NCI-H1694 treated with DMSO at 0.1 percent for 48 hours (cell line): ENCODE results near the gene DENND1A.

ENCODE experiments used
- DNase-seq: peaks from one replicate; lab custom pipeline; 2025; lab: John Stamatoyannopoulos, UW

DENND1A gene

DNA sequence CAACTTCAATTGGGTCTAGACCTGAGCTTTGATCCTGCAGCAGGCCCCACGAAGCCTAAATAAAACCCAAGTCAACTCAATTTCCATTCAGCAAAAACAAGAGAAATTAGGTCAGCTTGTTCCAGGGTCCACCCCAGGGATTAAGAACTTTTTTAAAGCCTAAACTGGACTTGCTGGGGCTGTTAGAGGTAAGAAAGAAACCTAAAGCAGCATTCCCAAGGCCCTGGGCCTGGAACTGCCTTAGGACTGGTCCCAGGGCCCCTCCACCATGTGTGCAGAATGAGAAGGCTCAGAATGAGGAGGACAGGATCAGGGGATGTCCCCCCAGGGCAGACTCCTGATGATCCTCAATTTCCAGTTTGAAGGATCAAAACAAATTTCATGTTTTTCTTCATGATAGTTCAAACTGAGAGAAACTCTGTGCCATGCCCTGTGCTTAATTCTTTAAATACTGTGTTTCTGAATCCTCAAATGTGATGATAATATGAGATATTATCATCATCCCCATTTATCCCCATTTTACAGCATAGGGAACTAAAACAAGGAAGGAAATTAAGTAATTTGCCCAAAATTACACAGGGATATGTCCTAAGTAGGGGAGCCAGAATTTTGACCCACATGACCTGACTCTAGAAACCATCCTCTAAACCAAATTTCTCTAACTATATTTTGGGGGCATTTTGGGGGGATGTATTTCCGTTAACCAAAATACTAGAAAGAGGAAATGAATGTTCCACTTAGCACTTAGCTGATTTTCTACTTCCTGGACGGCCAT lies 64.5 kb downstream of the DENND1A start:
- DNase-seq: no peak

DNA sequence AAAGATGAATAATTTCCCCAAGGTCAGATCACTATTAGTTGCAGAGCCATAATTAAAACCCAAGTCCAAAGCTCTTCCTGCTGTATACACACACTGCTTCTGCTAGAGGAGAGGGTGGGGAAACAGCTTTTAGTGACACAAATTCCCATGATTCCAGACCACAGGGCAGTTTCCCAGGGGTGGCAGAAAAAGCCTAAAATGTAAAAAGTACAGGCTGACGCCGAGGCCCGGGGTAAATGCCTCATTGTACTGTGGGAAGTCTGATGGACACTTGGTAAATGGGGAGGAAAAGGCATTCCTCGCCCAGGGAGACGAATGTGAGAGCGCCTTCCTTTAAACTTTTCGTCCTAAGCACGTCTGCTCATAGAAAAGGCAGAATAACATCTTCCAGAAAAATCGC lies 65.7 kb downstream of the DENND1A start:
- DNase-seq: no peak

DNA sequence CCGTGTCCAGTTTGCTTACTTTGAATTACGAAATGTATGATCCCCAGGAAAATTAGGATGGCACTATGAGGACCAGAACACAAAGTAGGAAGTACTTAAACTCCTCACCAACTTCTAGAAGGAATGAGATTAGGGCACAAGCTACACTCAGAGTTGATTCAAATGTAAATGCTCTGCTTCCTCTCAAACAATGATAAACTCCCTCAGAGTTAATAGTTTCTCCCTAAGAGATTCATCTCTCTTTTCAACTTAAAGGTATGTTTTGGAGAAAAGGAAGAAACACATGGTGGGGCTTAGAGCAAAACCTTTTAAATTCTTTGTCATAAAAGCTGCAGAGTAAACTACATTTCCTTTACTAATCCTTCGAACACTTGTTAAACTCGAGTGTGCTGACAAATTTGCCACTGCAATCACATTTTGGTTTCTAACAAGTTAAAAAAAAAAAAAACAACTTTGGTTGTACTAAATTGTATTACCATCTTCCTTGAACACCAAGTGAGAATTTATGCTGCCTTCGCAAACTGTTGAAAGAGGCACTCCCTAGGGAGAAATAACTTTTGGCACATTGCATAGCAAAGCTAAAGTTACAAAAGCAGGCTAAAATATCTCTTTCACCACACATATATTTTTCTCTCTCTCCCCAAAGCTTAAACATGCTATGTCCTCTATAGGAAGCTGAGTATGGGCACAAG lies 66.6 kb downstream of the DENND1A start:
- DNase-seq: no peak

GRCh38 chr9:123861756-123862120 lies 68.2 kb downstream of the DENND1A start:
- no peak for DNase-seq

DNA sequence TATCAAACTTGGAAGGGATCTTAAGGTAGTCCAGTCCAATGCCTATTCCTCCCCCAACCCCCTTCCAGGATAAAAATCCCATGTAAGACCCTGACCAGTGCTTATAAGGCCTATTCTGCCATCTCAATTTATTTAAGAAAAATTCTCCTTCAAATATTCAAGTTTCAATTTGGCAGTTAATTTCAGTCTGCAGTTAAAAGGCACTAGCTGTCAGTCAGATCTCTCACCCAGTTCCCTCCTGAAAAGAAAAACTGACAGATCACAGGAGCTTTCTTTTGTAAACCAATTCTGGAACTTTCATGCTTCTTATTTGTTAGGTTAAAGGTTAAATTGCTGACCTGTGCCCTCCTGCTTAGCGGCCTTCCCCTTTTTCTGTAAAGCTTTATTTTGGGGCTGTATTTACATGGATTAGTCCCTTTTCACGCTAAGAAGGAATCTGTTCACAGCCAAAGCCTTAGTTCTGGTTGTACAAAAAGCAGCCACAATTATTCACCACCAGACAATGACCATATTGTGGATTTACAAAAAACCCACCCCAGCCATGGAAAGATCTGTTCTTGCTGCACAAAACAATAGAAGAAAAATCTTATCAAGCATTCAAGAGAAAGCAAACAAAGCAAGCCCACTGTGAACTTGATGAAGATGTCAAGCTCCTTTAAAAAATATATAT lies 68.7 kb downstream of the DENND1A start:
- no peak for DNase-seq

GRCh38 chr9:123860603-123861002 lies 69.3 kb downstream of the DENND1A start:
- DNase-seq: no peak

DNA sequence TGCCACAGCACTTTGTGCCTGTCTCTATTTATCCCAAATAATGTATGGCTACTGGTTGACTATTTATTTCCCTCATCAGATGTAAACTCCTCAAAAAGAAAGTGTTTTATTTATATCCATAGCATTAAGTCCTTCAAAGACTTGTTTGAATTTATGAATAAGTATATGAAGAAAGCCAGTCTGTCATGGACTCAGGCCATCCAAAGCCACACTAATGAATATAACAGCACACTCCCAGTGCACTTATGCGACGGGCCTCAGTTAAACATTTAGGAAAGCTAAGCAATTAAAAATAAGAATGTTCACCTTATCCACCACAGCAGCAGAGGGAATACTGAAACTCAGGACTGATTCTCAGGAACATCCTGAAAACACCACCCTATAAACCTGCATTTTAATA lies 77.5 kb downstream of the DENND1A start:
- no peak for DNase-seq

DNA sequence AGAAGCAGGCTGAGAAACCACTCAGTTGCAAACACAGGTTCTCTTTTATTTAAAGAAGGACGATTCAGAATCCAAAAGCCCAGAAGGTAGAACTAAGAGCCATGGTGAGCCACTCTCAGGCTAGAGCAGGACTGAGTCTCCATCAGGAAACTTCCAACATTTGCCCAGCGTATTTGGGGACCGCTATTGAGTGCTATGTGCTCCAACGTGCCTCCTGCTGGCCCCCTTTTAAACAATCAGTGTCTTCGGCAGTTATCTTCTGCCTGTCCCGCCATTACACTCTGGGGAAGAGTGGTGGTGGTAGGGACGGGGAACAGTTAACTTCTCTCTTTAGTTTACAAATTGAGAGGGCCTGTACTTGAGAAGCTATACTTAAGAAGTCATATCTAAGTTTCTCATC lies 78.1 kb downstream of the DENND1A start:
- no peak for DNase-seq

- no peak for DNase-seq
These were observed 81.4 kb downstream of the DENND1A start for GRCh38 chr9:123848447-123849085.

- DNase-seq: no peak
These were observed 83.0 kb downstream of the DENND1A start for GRCh38 chr9:123846966-123847365.

DNA sequence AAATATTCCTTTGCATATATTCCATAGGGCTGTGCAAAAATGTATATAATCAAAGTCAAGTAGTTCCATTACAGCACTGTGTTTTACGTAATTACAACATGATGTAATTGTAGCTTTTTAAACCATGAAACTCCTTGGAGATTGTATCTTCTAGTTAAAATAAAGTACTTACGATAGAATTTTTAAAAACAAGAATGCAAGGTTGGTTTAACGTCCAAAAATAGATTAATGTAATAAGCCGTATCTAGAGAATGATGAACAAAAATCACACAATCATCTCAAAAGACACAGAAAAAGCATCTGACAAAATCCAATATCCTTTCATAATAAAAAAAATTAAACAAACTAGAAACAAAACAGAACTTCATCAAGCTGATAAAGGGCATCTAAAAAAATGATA lies 86.2 kb downstream of the DENND1A start:
- DNase-seq: no peak

DNA sequence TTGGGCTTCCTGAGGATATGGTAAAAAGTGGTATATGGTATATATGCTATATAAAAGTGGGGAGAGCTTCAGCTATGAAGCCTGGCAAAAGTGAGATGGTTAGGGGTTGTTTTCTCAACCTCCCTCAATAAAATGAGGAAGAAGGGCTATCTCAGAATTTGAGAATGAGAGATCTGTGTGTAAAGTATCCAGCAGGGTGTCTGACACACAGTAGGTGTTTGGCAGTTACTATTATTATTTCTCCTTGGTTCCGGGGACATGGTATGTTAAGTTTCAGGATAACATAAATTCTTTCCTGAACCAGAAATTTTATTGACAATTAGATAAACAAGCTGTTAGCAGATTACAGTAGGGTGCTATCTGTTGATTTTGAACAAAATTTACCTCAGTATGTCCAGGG lies 94.1 kb downstream of the DENND1A start:
- no peak for DNase-seq

DNA sequence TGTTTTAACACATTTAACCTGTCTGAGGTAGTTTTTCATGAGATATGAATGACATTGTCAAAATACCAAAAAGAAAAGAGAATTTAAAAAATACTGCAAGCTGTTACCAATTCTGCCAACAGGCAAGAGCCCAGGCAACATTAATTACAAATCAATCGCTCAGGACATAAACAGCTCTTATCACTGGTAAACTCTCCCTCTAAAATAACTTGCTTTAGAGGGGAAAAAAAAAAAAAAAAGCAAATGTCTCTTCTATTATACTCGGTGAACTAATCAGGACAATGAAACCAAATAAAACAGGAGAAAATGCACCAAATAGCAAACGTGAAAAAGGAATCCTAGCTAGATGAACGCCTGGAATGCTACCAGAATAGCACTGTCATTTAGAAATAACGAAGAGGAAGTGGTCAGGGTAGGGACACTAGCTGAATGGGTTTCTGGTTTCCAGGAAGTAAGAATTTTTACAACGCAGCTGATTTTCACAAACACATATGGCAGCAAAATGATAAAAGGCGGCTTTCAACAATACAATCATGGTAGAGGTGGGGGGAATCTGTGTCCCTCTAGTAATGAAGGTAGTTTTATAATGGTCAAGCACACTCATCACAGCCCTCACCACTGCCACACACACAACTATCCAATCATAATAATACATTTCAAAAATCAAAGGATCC lies 94.9 kb downstream of the DENND1A start:
- no peak for DNase-seq

- DNase-seq: peak; percentile 2
These were observed 95.6 kb downstream of the DENND1A start for GRCh38 chr9:123834218-123834888.

DNA sequence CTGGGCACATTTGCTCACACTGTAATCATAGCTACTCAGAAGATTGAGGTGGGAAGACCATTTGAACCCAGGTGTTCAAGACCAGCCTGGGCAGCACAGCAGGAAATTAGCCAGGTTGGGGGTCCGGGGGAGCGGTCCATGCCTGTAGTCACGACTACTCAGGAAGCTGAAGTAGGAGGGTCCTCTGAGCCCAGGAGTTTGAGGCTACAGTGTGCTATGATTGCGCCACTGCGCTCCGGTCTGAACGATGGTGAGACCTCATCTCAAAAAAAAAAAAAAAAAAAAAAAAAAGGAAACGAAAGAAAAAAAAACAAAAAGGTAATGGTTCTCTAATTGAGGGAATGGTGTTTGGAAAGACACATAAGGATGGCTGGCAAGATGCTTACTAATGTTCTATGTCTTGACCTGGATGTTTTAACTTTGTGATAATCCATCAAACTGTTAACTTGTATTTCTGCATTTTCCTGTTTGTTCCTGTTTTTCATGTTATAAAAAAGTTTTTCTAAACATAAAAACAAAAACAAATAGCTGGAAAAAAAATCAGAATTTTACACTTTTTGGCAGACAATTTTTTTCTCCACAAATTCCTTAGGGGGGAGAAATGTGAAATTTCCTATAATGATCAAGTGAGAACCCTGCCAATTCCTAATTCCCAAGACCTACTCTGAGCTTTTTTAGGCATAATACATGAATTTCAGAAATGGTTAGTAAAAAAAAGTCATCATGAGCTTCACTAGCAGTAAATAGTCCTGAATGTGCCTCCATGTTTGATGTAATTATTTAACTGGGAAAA lies 96.9 kb downstream of the DENND1A start:
- DNase-seq: no peak

DNA sequence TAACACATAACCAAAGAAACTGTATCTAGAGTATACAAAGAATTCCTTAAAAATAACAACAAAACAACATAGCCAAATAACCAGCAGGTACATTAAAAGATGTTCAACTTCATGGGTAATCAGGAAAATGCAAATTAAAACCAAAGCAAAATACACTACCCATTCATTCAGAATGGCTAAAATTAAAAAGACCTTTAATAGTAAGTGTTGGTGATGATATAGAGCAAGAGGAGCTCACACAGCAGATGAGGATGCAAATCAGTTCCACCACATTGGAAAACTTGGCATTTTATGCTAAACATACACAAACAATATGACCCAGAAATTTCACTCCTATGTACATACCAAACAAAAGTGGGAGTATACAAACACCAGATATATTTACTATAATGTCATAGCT lies 97.8 kb downstream of the DENND1A start:
- no peak for DNase-seq

- DNase-seq: no peak
These were observed 101.5 kb downstream of the DENND1A start for GRCh38 chr9:123828449-123828848.

- no peak for DNase-seq
These were observed 104.4 kb downstream of the DENND1A start for GRCh38 chr9:123825342-123826060.

DNA sequence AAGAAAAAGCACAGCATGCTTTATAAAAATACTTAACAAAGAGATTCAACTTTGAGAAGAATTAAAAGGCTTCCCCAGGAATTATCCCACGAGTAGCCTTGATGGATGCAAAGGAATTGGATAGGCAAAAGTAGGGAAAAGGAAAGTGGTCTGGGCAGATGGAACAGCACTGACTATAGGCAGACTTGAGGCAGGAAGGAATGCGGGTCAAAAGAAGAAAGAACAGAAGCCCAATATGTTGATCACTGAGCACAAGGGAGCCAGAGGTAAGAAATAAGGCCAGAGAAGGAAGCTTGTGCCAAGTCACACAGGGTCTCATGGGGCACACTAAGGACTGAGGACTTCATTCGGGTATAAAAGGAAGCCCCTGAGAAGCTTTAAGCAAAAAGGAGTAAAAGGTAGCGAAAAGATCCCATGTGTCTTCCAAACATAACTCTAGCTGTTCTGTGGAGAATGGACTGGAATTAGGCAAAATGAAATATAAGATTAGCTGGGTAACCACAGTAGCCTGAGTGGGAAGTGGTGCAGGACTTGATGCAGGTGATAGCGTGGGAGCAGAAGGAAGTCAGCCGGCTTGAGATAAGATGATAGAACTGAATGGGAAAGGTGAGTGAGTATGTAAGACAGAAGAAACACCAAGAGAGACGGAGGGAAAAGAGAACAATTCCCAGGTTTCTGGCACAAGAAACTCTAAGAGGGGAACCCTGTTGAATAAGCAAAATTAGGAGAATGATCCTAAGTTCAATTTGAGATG lies 106.6 kb downstream of the DENND1A start:
- no peak for DNase-seq
